Measurements from ENCODE around the gene HEATR5B.

The HEATR5B gene

DNA sequence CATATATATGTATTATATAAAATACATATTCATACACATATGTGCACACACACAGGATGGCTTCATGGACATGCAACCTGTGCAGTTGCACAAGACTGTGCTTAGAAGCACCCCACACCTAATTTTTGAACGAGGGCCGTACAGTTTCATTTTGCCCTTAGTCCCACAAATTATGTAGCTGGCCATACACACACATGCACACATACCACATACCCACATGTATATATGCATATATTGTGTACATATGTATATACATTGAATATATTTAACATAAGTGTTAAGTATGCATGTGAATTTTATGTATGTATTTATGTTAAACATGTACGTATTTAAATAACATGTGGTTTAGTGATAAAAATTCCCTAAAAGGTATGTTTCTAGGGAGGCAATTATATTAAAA is 18.4 kb upstream of the HEATR5B start:
- no peaks in the 10 kb centered on the region for H3K4me1 ChIP-seq (ENCODE audit: control insufficient read depth, insufficient read depth, low read length)
- no peak for DNase-seq (ENCODE audit: low read depth, low spot score)
- WGBS (ENCODE audit: insufficient coverage, insufficient read length) = no CpG with 5 or more reads among the region's 3 CpGs
- no peaks in the 10 kb centered on the region for H3K36me3 ChIP-seq (ENCODE audit: control insufficient read depth, insufficient read depth, low read length)
- H3K27me3 ChIP-seq (ENCODE audit: control insufficient read depth, insufficient read depth, low read length) = no peaks in the 10 kb centered on the region
- no peak overlapping the region for H3K27ac ChIP-seq (ENCODE audit: low read length)
- H3K4me3 ChIP-seq (ENCODE audit: low read length) = no peak overlapping the region
- H3K9me3 ChIP-seq (ENCODE audit: control insufficient read depth, insufficient read depth, low read length) = no peaks in the 10 kb centered on the region

- no peaks in the 10 kb centered on the region for H3K9me3 ChIP-seq (ENCODE audit: control insufficient read depth, insufficient read depth, low read length)
- DNase-seq (ENCODE audit: low read depth, low spot score) = no peak
- no peaks in the 10 kb centered on the region for H3K4me1 ChIP-seq (ENCODE audit: control insufficient read depth, insufficient read depth, low read length)
- no peaks in the 10 kb centered on the region for H3K36me3 ChIP-seq (ENCODE audit: control insufficient read depth, insufficient read depth, low read length)
- H3K4me3 ChIP-seq (ENCODE audit: low read length) = no peak overlapping the region
- no peaks in the 10 kb centered on the region for H3K27me3 ChIP-seq (ENCODE audit: control insufficient read depth, insufficient read depth, low read length)
- H3K27ac ChIP-seq (ENCODE audit: low read length) = no peak overlapping the region
- no CpG with 5 or more reads among the region's 1 CpG for WGBS (ENCODE audit: insufficient coverage, insufficient read length)
Measured at GRCh38 chr2:37100054-37100453, 15.9 kb upstream of the HEATR5B start.

GRCh38 chr2:37098416-37099118 is 14.4 kb upstream of the HEATR5B start:
- Histone ChIP-seq H3K36me3 (ENCODE audit: control insufficient read depth, insufficient read depth, low read length) (no peaks in the 10 kb centered on the region), H3K4me1 (ENCODE audit: control insufficient read depth, insufficient read depth, low read length) (no peaks in the 10 kb centered on the region), H3K27me3 (ENCODE audit: control insufficient read depth, insufficient read depth, low read length) (no peaks in the 10 kb centered on the region), H3K27ac (ENCODE audit: low read length) (no peak overlapping the region), H3K9me3 (ENCODE audit: control insufficient read depth, insufficient read depth, low read length) (no peaks in the 10 kb centered on the region), H3K4me3 (ENCODE audit: low read length) (no peak overlapping the region)
- DNase-seq (ENCODE audit: low read depth, low spot score) = no peak
- WGBS (ENCODE audit: insufficient coverage, insufficient read length) = no CpG with 5 or more reads among the region's 4 CpGs

- H3K4me1 ChIP-seq (ENCODE audit: control insufficient read depth, insufficient read depth, low read length) = no peaks in the 10 kb centered on the region
- no peak overlapping the region for H3K27ac ChIP-seq (ENCODE audit: low read length)
- no CpG with 5 or more reads among the region's 1 CpG for WGBS (ENCODE audit: insufficient coverage, insufficient read length)
- H3K9me3 ChIP-seq (ENCODE audit: control insufficient read depth, insufficient read depth, low read length) = no peaks in the 10 kb centered on the region
- H3K36me3 ChIP-seq (ENCODE audit: control insufficient read depth, insufficient read depth, low read length) = no peaks in the 10 kb centered on the region
- H3K4me3 ChIP-seq (ENCODE audit: low read length) = no peak overlapping the region
- no peak for DNase-seq (ENCODE audit: low read depth, low spot score)
- H3K27me3 ChIP-seq (ENCODE audit: control insufficient read depth, insufficient read depth, low read length) = no peaks in the 10 kb centered on the region
Measured at GRCh38 chr2:37096568-37096967, 12.4 kb upstream of the HEATR5B start.

- DNase-seq (ENCODE audit: low read depth, low spot score) = no peak
- Histone ChIP-seq H3K36me3 (ENCODE audit: control insufficient read depth, insufficient read depth, low read length) (no peaks in the 10 kb centered on the region), H3K9me3 (ENCODE audit: control insufficient read depth, insufficient read depth, low read length) (no peaks in the 10 kb centered on the region), H3K27me3 (ENCODE audit: control insufficient read depth, insufficient read depth, low read length) (no peaks in the 10 kb centered on the region), H3K27ac (ENCODE audit: low read length) (no peak overlapping the region), H3K4me1 (ENCODE audit: control insufficient read depth, insufficient read depth, low read length) (no peaks in the 10 kb centered on the region), H3K4me3 (ENCODE audit: low read length) (no peak overlapping the region)
- no CpG with 5 or more reads among the region's 5 CpGs for WGBS (ENCODE audit: insufficient coverage, insufficient read length)
Measured at GRCh38 chr2:37091873-37092272, 7.7 kb upstream of the HEATR5B start.

DNA sequence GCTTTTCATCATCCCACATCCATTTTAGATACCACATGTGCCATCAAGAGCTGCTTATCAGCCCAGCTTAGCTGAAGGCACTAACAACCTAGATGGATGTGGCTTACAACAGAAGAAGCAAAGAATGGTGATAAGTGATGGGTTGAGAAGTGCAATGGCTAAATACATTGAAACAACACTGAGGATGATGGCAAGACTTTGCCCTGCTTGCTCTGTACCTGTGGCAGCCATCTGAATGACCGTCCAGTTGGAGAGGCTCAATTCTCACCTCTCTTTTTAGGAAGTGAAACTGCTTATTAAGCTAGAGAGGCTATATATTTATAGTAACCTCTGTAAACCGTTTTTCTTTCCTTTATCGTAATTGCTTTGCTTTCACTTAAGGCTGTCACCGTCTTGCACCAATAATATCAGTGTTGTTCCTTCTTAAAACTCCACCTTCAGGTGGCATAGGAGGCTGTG is 5.9 kb upstream of the HEATR5B start:
- no peaks in the 10 kb centered on the region for H3K36me3 ChIP-seq (ENCODE audit: control insufficient read depth, insufficient read depth, low read length)
- no peaks in the 10 kb centered on the region for H3K27me3 ChIP-seq (ENCODE audit: control insufficient read depth, insufficient read depth, low read length)
- H3K4me3 ChIP-seq (ENCODE audit: low read length) = no peak overlapping the region
- no CpG with 5 or more reads among the region's 4 CpGs for WGBS (ENCODE audit: insufficient coverage, insufficient read length)
- no peaks in the 10 kb centered on the region for H3K9me3 ChIP-seq (ENCODE audit: control insufficient read depth, insufficient read depth, low read length)
- no peak overlapping the region for H3K27ac ChIP-seq (ENCODE audit: low read length)
- no peak for DNase-seq (ENCODE audit: low read depth, low spot score)
- H3K4me1 ChIP-seq (ENCODE audit: control insufficient read depth, insufficient read depth, low read length) = no peaks in the 10 kb centered on the region

GRCh38 chr2:37085731-37086147 is 1.6 kb upstream of the HEATR5B start:
- Histone ChIP-seq H3K9me3 (ENCODE audit: control insufficient read depth, insufficient read depth, low read length) (no peaks in the 10 kb centered on the region), H3K27ac (ENCODE audit: low read length) (no peak overlapping the region), H3K27me3 (ENCODE audit: control insufficient read depth, insufficient read depth, low read length) (no peaks in the 10 kb centered on the region), H3K4me3 (ENCODE audit: low read length) (no peak overlapping the region), H3K4me1 (ENCODE audit: control insufficient read depth, insufficient read depth, low read length) (no peaks in the 10 kb centered on the region), H3K36me3 (ENCODE audit: control insufficient read depth, insufficient read depth, low read length) (no peaks in the 10 kb centered on the region)
- no CpG with 5 or more reads among the region's 1 CpG for WGBS (ENCODE audit: insufficient coverage, insufficient read length)
- no peak for DNase-seq (ENCODE audit: low read depth, low spot score)

GRCh38 chr2:37084797-37085196 is 625 bp upstream of the HEATR5B start:
- whole genome bisulfite sequencing (ENCODE audit: insufficient coverage, insufficient read length) = no CpG with 5 or more reads among the region's 10 CpGs
- Histone ChIP-seq H3K4me1 (ENCODE audit: control insufficient read depth, insufficient read depth, low read length) (no peaks in the 10 kb centered on the region), H3K27ac (ENCODE audit: low read length) (no peak overlapping the region), H3K36me3 (ENCODE audit: control insufficient read depth, insufficient read depth, low read length) (no peaks in the 10 kb centered on the region), H3K27me3 (ENCODE audit: control insufficient read depth, insufficient read depth, low read length) (no peaks in the 10 kb centered on the region), H3K9me3 (ENCODE audit: control insufficient read depth, insufficient read depth, low read length) (no peaks in the 10 kb centered on the region), H3K4me3 (ENCODE audit: low read length) (peak overlapping the region; percentile 59; the same call in 1 of the 2 replicates)
- DNase-seq (ENCODE audit: low read depth, low spot score) = no peak

DNA sequence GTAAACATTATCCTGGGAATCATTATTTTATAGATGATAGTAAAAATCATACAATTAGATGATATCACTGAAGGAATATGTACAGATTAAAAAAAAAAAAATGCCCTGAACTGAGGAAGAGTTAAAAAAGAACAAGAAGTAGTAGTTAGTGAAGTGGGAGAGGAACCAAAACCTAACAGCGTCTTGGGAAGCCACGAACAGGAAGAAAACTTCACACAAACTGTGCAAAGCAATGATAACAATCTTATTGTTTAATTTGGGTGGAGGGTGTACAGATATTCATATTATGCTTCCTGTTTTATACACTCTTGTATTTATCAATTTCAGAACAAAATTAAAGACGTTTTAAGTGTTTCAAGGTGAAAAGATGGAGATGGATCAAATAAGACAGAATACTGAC is 3.5 kb downstream of the HEATR5B start:
- Histone ChIP-seq H3K9me3 (ENCODE audit: control insufficient read depth, insufficient read depth, low read length) (no peaks in the 10 kb centered on the region), H3K27ac (ENCODE audit: low read length) (no peak overlapping the region), H3K27me3 (ENCODE audit: control insufficient read depth, insufficient read depth, low read length) (no peaks in the 10 kb centered on the region), H3K4me1 (ENCODE audit: control insufficient read depth, insufficient read depth, low read length) (no peaks in the 10 kb centered on the region), H3K36me3 (ENCODE audit: control insufficient read depth, insufficient read depth, low read length) (no peaks in the 10 kb centered on the region), H3K4me3 (ENCODE audit: low read length) (no peak overlapping the region)
- no peak for DNase-seq (ENCODE audit: low read depth, low spot score)
- no CpG with 5 or more reads among the region's 3 CpGs for WGBS (ENCODE audit: insufficient coverage, insufficient read length)

DNA sequence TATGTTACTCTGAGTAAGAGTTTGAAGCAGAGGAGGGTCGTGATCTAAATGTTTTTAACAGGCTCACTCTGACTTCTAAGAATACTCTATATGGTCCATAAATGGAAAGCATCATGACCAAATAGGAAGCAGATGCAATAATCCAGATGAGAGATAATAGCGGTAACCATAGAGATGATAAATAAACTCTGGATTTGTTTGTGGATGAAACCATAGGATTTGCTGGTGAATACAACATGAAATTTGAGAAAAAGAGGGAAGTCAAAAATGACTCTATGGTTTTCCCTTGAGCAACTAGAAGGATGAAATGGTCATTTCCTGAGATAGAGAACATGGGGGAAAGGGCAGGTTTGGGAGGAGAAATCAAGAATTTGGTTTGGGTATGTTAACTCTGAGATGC is 3.9 kb downstream of the HEATR5B start:
- WGBS (ENCODE audit: insufficient coverage, insufficient read length) = no CpG with 5 or more reads among the region's 2 CpGs
- Histone ChIP-seq H3K27ac (ENCODE audit: low read length) (no peak overlapping the region), H3K4me3 (ENCODE audit: low read length) (no peak overlapping the region), H3K27me3 (ENCODE audit: control insufficient read depth, insufficient read depth, low read length) (no peaks in the 10 kb centered on the region), H3K36me3 (ENCODE audit: control insufficient read depth, insufficient read depth, low read length) (no peaks in the 10 kb centered on the region), H3K4me1 (ENCODE audit: control insufficient read depth, insufficient read depth, low read length) (no peaks in the 10 kb centered on the region), H3K9me3 (ENCODE audit: control insufficient read depth, insufficient read depth, low read length) (no peaks in the 10 kb centered on the region)
- DNase-seq (ENCODE audit: low read depth, low spot score) = no peak

DNA sequence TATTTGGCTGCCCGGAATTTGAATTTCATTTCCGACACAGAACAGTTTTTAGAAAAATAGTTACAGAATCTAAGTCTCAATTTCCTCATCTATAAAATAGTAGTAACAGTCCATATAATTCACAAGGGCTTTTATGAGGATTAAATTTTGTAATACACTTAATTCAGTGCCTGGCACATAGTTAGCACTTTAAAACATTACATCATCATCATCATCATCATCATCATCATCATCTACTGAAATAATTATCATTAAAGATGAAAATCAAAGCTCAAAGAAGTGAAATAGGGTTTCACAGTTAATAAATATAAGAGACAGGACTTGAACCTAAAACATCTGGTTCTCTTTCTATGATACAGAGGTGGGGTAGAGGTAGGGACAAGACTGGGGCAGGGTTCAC is 13.2 kb downstream of the HEATR5B start:
- H3K27ac ChIP-seq (ENCODE audit: low read length) = no peak overlapping the region
- no peak overlapping the region for H3K4me3 ChIP-seq (ENCODE audit: low read length)
- DNase-seq (ENCODE audit: low read depth, low spot score) = no peak
- H3K27me3 ChIP-seq (ENCODE audit: control insufficient read depth, insufficient read depth, low read length) = no peaks in the 10 kb centered on the region
- H3K9me3 ChIP-seq (ENCODE audit: control insufficient read depth, insufficient read depth, low read length) = no peaks in the 10 kb centered on the region
- no peaks in the 10 kb centered on the region for H3K36me3 ChIP-seq (ENCODE audit: control insufficient read depth, insufficient read depth, low read length)
- WGBS (ENCODE audit: insufficient coverage, insufficient read length) = no CpG with 5 or more reads among the region's 2 CpGs
- H3K4me1 ChIP-seq (ENCODE audit: control insufficient read depth, insufficient read depth, low read length) = no peaks in the 10 kb centered on the region

Measured in iPS DF 6.9 (cell line).